IPS-NIHi11 (cell line): ENCODE data around the gene ENPEP.
A peak's percentile ranks its signal among the peaks of the same experiment; 100 is the strongest.

Source experiments
- DNase-seq: peaks from one replicate; pipeline ENCODE4 v3.0.0; 2012; ENCODE audit warnings: mixed read lengths, low spot score

ENPEP gene

GRCh38 chr4:110610620-110610939, 134.6 kb downstream of the ENPEP start:
- DNase-seq: no peak

GRCh38 chr4:110610940-110611831, 135.2 kb downstream of the ENPEP start:
- no peak for DNase-seq

- no peak for DNase-seq
Observed at GRCh38 chr4:110611968-110612447, 136.1 kb downstream of the ENPEP start.

GRCh38 chr4:110612631-110613269, 136.8 kb downstream of the ENPEP start:
- DNase-seq: no peak

- DNase-seq: no peak
Observed at GRCh38 chr4:110613745-110614144, 137.8 kb downstream of the ENPEP start.

- peak; percentile 37 for DNase-seq
Observed at GRCh38 chr4:110614173-110614963, 138.4 kb downstream of the ENPEP start.
